Measurements from ENCODE around the gene LYSMD4. TPM values are rescaled to one million over a fixed set of nuclear protein-coding genes. Genes with fewer than 3 reads are reported as not detected.

LYSMD4 gene
- 10 to 100 TPM; 13.4 to 15.2 TPM for total RNA-seq

GRCh38 chr15:99733268-99734039 is at the start of gene LYSMD4:
Gene LYSMD4, minus strand, starts transcription at chr15:99733437. Its CDS starts 1,438 bp downstream, at chr15:99731999.

Other genes with a start within 250 kb of the LYSMD4 start
- 10 to 100 TPM; 31.5 to 32.0 TPM for gene MEF2A, start 167.5 kb downstream of the LYSMD4 start, total RNA-seq